IPS-11a (cell line): Measurements from ENCODE around the gene CES5A.
"Not testable (repeated sequence)": the region's sequence is repeated elsewhere in the genome, so short reads cannot be mapped to it uniquely, and the experiment has no call there.

ENCODE experiments used
- H3K4me3 ChIP-seq: one replicate; pipeline ENCODE4 v1.5.1; 2013; ENCODE audit warnings: low read depth, low read length, control low read depth

Gene CES5A, protein sequence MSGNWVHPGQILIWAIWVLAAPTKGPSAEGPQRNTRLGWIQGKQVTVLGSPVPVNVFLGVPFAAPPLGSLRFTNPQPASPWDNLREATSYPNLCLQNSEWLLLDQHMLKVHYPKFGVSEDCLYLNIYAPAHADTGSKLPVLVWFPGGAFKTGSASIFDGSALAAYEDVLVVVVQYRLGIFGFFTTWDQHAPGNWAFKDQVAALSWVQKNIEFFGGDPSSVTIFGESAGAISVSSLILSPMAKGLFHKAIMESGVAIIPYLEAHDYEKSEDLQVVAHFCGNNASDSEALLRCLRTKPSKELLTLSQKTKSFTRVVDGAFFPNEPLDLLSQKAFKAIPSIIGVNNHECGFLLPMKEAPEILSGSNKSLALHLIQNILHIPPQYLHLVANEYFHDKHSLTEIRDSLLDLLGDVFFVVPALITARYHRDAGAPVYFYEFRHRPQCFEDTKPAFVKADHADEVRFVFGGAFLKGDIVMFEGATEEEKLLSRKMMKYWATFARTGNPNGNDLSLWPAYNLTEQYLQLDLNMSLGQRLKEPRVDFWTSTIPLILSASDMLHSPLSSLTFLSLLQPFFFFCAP

DNA sequence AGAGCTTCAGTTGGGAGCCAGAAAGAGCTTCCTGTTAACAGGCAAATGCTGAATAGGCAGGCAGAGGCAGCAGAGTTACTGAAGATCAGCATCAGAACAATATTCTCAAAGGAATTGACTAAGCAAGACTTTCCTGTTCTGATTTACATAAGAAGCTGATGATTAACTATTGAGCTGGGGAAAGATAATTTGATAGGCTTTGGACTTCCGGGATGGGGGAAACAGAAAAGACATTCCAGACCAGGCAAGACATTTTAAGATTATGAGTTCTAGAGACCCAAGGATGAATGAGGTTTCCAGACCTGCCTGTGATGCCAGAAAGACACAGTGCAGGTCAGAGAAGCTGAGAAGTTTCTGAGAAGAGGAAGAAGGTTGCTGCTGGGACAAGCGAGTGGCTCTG lies at the start of gene CES5A:
CES5A (minus strand) TSS at position 101 of the 400 bp plus-strand sequence. CDS start 152 bp downstream, outside the sequence.
- no peak within 1 kb of the TSS for H3K4me3 ChIP-seq

DNA sequence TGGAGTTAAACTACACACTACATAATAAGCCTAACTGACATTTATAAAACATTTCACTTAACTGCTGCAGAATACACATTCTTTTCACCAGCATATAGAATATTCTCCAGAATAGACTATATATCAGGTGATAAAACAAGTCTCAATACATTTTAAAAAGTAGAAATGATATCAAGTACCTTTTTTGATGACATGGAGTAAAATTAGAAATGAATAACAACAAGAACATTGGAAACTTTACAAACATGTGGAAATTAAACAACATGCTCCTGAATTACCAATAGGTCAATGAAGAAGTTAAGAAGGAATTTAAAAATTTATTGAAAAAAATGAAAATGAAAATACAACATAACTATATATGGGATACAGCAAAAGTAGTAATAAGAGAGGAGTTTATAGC lies 47.5 kb upstream of the CES5A start:
- no peak overlapping the region for H3K4me3 ChIP-seq

DNA sequence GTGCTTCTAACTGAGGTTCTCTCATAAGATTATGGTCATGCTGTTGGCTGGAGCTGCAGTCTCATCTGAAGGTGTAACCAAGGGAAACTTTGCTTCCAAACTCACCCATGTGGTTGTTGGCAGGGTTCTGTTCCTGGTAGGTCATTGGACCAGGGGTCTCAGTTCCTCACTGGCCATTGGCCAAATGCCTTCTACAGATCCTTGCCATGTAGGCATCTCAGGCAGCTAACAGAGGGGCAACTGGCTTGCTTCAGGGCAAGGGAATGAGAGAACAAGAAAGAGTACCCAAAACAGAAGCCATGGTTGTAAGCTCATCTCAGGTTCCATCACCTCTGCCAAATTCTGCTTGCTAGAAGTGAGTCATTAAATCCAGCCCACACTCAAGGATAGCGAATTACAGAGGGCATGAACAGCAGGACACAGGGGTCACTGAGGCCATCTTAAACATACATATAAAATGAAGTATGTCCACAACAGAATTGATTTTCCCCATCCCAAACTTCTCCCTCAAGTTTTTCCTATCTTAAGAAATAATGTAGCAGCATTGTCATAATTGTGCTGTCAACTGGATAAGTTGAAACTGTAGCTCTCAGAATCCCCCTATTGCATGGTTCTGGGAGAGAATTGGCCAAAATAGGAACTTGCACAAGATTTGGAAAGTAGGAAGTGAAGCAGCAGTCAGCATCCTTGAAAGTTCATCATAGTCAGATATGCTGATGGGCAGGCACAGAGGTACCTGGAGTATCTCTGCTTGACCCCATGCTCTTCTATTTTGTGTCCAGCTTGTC lies 42.4 kb upstream of the CES5A start:
- no peak overlapping the region for H3K4me3 ChIP-seq

DNA sequence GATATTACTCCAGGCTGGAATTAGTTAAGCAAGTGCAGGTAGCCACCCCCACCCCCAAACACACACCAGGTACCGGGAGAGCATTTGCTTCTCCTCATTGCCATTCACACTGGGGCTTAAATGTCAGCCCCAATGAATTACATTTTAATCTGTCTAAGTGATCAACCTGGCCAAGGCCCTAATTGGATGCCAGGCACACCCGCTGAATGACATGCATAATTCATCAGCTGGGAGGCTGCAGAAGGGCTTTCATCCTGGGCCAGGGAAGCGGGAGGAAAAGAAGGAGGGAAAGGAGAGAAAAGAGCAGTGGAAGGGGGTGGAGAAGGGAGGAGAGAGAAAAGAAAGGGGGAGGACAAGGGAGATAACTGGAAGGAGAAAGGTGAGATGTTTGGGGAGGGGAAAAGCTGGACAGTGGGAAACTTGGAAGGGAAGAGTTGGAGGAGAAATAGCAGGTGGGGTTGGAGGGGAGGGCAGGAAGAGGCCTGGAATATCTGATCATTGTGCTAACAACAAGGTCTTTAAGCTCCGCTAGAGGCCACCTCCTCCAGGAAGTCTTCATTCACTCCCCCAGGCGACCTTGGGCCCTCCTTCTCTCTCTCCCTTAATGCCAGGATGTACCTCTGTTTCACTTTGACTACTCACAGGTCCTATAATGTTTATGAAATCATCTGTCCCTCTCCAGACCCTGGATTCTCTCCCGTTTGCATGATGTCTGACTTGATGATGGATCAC lies 40.1 kb upstream of the CES5A start:
- H3K4me3 ChIP-seq: no peak overlapping the region

DNA sequence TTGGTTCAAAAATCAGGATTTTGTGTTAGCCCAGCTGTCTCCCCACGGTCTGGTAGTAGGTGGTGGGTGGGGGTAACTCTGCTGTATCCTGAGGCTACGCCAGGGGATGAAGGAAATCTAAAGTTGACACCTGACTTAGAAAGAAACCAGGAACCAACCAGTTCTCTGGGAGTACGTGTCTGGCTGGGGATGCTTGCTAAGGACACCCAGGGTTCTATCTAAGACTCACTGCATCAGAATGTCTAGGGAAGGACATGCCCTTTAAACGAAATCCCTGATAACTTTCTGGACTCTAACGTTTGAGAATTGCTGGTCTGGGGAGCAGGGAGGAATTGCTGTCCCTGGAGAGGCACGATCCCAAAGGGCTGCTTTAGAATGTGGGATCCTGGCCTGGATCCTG lies 39.2 kb upstream of the CES5A start:
- H3K4me3 ChIP-seq: no peak overlapping the region

DNA sequence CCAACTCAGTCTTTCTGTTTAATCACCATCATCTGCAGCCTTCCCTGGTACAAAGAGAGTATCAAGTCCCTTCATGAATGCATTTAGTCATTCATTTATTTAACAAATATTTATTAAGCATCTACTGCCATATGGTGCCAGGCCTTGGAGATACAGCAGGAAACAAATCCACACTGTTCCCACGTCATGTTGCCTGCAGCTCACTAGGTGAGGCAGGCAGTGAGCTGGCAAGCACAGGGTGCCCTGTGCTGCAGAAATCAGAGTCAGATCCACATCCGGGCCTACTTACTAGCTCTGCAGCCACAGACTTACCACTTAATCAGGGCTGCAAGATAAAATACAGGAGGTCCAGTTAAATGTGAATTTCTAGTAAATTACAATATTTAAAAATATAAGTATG lies 38.5 kb upstream of the CES5A start:
- no peak overlapping the region for H3K4me3 ChIP-seq

DNA sequence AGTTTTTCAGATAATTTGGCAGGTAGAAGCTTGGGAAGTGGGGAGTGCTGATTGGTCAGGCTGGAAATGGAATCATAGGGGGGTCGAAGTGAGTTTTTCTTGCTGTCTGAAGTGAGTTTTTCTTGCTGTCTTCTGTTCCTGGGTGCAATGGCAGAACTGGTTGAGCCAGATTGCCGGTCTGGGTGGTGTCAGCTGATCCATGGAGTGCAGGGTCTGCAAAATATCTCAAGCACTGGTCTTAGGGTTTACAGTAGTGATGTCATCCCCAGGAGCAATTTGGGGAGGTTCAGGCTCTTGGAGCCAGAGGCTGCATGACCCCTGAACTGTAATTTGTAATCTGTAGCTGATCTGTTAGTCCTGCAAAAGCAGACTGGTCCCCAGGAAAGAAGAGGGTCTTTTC lies 37.9 kb upstream of the CES5A start:
- H3K4me3 ChIP-seq: not testable (repeated sequence)

DNA sequence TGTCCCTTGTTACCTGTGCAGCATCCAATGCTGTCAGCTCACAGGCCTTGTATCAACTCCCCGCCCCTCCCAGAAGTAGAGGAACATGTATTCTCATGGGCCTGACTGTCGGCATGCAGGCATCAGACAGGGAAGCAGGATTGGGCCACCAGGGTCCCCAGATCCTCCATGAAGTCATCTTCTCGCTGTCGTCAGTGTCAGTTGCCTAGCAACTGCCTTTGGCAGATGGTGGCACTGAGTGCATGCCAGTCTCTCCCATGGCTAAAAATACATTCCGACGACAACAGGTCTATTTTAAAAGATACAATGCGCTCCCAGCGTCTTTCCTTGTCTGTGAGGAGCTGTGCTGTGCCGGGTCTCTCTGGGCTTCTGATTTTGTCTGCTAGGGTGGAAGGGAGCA lies 36.8 kb upstream of the CES5A start:
- H3K4me3 ChIP-seq: no peak overlapping the region

DNA sequence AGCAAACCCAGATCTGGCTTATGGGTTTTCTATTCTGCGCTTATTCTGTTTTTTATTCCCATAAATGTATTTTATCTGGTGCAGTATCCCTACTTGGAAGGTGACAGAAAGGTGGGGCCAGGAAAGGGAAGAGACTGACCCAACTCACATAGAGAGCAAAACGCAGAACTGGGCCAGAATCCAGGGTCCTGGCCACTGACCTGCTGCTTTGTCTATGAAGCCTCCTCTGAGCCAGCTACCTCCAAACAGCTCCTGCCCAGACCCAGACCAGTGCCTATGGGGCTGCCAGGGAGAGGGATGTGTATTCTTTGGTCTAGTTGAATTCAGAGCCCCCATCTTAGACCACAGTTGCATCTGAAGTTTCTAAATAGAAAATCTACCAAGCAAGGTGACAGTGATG lies 36.4 kb upstream of the CES5A start:
- no peak overlapping the region for H3K4me3 ChIP-seq

DNA sequence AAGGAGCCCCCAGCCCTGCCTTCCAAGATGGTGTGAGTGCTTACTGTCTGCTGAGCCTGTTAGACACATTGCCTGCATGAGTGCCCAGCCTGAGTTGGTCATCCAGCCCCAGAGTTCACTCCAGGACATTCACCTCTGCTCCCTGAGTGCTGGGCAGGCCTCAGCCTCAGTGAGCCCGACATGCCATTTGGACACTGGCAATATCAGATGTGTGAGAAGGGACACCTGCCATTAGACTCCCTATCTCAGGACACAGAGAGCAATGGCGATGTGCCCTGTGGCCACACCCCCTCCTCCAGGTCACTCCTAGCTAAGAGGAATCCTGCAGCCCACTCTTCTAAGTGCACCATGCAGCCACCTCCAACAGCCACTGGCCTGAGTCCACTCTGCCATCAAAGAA lies 34.7 kb upstream of the CES5A start:
- H3K4me3 ChIP-seq: no peak overlapping the region

DNA sequence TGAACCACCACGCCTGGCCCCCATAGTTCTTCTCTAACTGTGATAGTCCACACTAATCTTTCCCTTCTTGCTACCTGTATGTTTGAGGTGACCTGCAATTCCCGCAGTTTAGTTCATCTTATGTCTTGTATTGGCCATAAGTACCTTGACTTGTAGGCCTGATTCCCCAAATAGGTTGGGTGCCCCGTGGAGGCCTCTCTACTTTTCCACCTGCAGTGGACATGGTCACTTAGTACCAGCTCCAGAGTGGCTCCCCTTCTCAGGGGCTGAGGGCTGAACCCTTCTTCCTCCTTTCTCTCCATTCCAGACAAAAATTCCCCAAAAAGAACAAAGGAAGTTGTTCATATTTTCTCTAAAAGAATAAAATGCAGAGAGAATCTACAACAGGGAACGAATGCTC lies 33.5 kb upstream of the CES5A start:
- no peak overlapping the region for H3K4me3 ChIP-seq

DNA sequence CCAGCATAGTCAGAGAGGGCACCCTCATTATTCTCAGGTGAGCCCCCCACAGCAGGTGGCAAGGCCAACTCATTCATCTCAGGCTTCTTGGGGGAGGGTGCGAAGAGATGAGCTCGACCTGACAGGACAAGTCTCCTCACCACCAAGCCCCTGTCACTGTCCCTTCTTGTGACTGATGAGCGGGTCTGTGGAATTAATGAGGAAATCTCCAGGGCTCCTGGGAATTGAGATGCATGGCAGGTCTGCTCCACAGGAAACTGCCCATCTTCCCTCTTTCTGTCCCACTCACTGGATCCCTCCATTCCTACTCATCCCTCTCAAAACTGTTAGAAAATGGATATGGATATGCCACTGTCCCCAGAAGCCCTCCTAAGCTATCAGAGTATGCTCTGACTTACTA lies 32.5 kb upstream of the CES5A start:
- no peak overlapping the region for H3K4me3 ChIP-seq

DNA sequence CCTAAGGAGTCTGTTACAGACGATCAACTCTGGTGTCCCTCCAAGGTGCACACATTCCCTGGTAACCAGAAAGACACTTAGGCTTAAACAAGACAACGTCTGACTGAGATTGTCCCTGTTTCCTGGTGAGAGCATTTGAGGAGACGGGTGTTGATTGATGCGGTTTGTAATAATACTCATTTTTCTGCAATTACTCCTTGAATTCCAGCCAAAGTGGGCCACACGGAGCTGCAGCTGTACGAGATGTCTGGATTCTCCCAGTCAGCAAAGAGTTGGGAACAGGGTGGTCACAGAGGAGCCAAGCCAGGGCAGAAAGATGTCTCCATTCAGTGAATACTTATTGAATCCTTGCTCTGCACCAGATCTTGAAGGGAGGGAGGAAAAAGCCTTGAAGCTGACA lies 30.9 kb upstream of the CES5A start:
- no peak overlapping the region for H3K4me3 ChIP-seq

DNA sequence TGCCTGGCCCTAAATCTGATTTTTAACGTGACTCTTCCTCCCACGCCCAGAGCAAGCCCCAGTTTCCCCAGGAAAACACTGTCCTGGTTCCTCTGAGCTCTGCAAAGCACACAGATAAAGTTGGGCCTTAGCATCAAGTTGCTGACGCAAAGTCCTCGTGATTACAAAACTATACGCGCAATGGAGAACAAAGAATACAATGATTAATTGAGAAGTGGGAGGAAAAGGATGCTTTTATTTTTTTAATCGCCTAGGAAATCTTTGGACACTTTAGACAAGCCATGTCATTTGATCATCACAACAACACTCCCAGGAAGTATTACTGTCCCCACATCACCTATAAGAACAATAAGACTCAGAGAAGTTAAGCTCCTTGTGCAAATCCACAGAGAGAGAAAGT lies 30.5 kb upstream of the CES5A start:
- no peak overlapping the region for H3K4me3 ChIP-seq

DNA sequence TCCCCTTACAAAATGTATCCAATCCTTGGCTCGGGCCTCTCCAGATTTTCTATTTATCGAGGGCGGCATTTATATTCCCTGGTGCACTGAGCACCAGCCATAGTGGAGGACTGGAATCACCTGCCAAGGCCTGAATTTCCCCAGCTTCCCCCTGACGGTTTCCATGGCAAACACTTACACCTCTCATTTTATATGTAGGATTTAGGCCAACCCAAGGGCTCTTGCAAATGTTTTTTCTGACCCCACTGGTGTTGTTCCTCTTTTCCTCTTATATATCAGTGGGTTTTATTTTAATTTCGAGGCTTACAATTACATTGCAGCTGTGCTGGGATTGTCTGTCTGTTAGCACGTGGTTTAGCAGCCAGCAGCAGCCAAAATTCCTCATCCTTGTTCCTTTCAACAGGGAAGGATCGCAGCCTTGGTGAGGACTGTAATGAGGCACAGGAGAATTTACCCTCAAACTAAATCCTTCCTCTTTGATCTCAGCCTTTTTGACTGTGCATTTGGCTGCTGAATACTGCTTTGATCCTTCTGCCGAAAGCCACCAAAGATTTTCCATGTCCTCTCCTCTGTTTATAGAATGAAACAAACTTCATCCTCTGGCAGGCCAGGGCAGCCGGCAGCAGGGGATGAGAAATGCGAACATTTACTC lies 26.5 kb upstream of the CES5A start:
- no peak overlapping the region for H3K4me3 ChIP-seq

DNA sequence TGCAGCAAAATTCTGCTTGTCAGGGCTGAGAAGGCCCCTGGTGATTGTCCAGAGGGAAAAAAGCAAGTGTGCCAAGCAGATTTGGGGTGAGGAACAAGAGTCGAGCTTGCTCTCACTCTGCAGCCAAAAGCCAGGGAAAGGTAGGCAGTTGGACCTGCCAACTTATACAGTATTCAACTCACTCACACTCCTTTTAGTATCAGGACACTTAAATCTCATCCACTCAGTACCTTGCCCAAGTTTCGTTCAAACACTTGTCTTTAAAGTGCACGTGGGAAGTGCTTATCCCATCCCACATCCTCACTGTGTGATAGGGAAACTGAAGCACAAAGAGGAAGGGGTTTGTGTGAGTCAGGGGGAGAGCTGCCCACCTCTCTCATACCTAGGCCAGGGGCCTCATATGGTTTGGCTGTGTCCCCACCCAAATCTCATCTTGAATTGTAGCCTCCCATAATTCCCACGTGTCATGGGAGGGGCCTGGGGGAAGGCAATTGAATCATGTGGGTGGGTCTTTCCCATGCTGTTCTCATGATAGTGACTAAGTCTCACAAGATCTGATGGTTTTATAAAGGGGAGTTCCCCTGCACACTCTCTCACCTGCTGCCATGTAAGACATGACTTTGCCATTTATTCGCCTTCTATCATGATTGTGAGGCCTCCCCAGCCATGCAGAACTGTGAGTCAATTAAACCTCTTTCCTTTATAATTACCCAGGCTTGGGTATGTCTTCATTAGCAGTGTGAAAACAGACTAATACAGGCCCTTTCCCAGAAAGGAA lies 25.6 kb upstream of the CES5A start:
- H3K4me3 ChIP-seq: no peak overlapping the region

DNA sequence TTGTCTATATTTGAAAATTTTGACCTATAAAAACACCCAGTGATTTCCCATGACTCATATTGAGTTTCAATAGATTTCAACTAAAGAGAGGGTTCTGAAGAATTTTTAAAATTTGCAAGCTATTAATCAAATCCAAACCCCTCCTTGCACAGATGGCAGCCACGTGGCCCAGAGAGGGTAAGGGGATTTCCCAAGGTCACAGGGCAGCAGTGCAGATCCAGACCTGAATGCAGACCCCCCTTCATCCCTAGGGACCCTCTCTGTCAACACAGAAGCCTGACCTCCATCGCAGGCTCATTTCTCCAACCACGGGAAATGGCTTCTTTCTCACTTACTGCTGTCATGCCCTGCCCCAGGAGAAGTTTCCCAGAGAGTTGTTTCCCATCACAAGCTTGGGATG lies 24.7 kb upstream of the CES5A start:
- H3K4me3 ChIP-seq: no peak overlapping the region

DNA sequence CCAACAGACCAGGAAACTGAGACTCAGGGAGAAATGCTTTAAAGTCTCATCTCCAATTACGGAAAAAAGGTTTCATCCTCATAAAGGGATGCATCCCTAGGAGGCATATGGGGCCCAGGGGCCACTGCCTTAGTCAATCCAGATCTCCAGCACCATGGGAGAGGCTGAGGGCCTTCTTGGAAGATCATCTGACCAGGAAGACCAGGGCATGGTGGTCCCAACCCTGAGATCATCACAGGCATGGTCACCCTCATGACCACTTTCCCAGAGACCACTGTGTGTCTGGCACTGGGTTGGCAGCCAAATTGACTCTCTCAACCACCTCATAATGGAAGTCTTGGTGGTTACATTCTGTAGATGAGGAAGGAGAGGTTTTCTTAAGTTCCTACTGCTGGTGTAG lies 23.4 kb upstream of the CES5A start:
- H3K4me3 ChIP-seq: no peak overlapping the region

DNA sequence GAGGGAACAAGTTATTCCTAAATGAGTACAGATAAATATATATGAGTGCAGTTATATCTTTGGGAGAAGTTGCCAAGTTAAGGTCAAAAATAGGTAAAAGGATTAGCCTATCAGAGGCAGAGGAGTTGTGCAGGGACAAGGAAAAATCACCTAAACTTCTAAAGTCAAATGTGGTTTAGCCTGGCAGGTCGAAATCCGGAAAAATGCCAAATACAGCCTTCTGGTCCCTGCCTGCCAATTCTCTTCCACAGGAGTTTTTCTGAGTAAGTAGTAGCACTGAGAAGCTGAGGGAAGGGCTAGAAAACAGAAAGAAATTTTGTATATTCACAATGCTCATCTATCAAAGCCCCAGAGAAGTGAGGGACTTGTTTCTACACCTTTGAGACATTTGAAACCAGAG lies 17.6 kb upstream of the CES5A start:
- H3K4me3 ChIP-seq: no peak overlapping the region

DNA sequence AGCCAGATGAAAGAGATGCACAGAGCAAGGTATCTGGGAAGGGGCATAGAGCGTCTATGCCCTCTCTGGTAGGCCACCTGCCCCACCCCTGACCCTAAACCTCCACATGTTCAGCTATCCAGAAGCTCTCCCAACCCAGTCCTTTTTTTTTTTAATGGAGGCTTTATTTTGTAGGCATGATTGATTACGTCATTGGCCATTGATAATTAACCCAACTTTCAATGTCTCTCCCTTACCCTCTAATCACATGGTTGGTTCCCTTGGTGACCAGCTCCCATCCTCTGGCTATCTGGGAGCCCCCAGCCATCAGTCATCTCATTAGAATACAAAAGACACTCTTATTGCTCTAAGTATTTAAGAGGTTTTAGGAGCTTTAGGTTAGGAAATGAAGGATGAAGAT lies 14.3 kb upstream of the CES5A start:
- no peak overlapping the region for H3K4me3 ChIP-seq
